ENCODE data around the gene ITGAD.
"Not testable (repeated sequence)": the region's sequence is repeated elsewhere in the genome, so short reads cannot be mapped to it uniquely, and the experiment has no call there.

GRCh38 chr16:31445931-31446330 lies 52.8 kb downstream of the ITGAD start:
- not testable (repeated sequence) for TF ChIP-seq SP1 (IDR thresholded peaks at IDR 0.05); MAX (IDR thresholded peaks at IDR 0.05); REST (IDR thresholded peaks at IDR 0.05); CTCF (IDR thresholded peaks at IDR 0.05; ENCODE audit: low read depth, low read length, missing input control); RAD21 (IDR thresholded peaks at IDR 0.05); YY1 (IDR thresholded peaks at IDR 0.05); JUND (IDR thresholded peaks at IDR 0.05); EGR1 (IDR thresholded peaks at IDR 0.05; ENCODE audit: low read depth in 2 of 2); NR2F2 (IDR thresholded peaks at IDR 0.05); GABPA (IDR thresholded peaks at IDR 0.05 in 1 of 2, conservative IDR thresholded peaks at IDR 0.05 in 1 of 2)
